Thyroid gland (tissue), 4 donors: ENCODE measurements around the gene PAIP2. TPM values are rescaled to one million over a fixed set of nuclear protein-coding genes. Genes with fewer than 3 reads are reported as not detected.
"Not testable (repeated sequence)": the region's sequence is repeated elsewhere in the genome, so short reads cannot be mapped to it uniquely, and the experiment has no call there.

Source experiments
- DNase-seq, 2 donors: peaks; one replicate each; pipeline ENCODE4 v3.0.0-alpha.2; 2019
- H3K27ac ChIP-seq, 3 donors: fragments of 200-600 bp; sonication (generic); 1 replicate in 2 of 3; 2 replicates in 1 of 3; pipeline ENCODE4 v1.5.1; 2016 to 2019; ENCODE audit warnings: mild to moderate bottlenecking in 1 of 3, moderate library complexity in 1 of 3
- H3K27me3 ChIP-seq: fragments of 200-600 bp; sonication (generic); one replicate; pipeline ENCODE4 v1.5.1; 2019
- H3K36me3 ChIP-seq, 2 donors: fragments of 200-600 bp; sonication (generic); one replicate each; pipeline ENCODE4 v1.5.1; 2016 to 2019
- H3K4me1 ChIP-seq, 2 donors: fragments of 200-600 bp; sonication (generic); one replicate each; pipeline ENCODE4 v1.5.1; 2017 to 2019
- H3K4me3 ChIP-seq, 3 donors: fragments of 200-600 bp; sonication (generic); replicated peaks in 1 of 3; 1 replicate in 2 of 3; 2 replicates in 1 of 3; pipeline ENCODE4 v1.5.1; 2016; ENCODE audit warnings: mild to moderate bottlenecking in 1 of 3
- H3K9me3 ChIP-seq: fragments of 200-600 bp; sonication (generic); one replicate; pipeline ENCODE4 v1.5.1; 2017
- CTCF ChIP-seq, 6 experiments: fragments of 200-600 bp in 3 of 6; fragments of 450-650 bp in 3 of 6; sonication (generic) in 3 of 6; IDR thresholded peaks; one replicate each; pipeline ENCODE4 v1.5.1; 2016 to 2019; ENCODE audit warnings: antibody characterized with exemption in 6 of 6, mild to moderate bottlenecking in 2 of 6, inconsistent platforms in 1 of 6, moderate library complexity in 1 of 6
- POLR2A ChIP-seq, 2 donors: fragments of 450-650 bp; IDR thresholded peaks; one replicate each; pipeline ENCODE4 v1.6.1; 2017; ENCODE audit warnings: antibody characterized with exemption in 2 of 2, mild to moderate bottlenecking in 2 of 2, moderate library complexity in 1 of 2
- WGBS, 2 donors: methylation state at CpG; one replicate each; pipeline ENCODE4 v1.1.5; 2017; 5-methylcytosine and 5-hydroxymethylcytosine counted together
- intact Hi-C: fragments of 100-400 bp; cut with DNase I; formaldehyde crosslinking; loops from one replicate; pipeline ENCODE4 v1.15.1; 2023
- total RNA-seq, 4 donors: library from RNA; depleted of rRNA; stranded (reverse); fragments of >200 nt; gene quantifications; one replicate each; pipeline ENCODE4 v1.2.3, GENCODE V29; 2016

Gene PAIP2
- total RNA-seq, 4 donors from 2014 or later, result 92.7 to 136 (median 117) TPM

- no peaks in the 10 kb centered on the region for H3K27me3 ChIP-seq
- no peak for TF ChIP-seq CTCF (IDR thresholded peaks at IDR 0.05)
- TF ChIP-seq POLR2A (IDR thresholded peaks at IDR 0.05), result no peak
- peaks cover 12 to 29% of the 10 kb centered on the region in 2 donors for H3K4me1 ChIP-seq
- peak overlapping the region; percentile 19 to 38 (median 36) for H3K27ac ChIP-seq
- 69% methylated on average over 8 of the region's 8 CpGs for WGBS, 2 donors
- intact Hi-C loops, result no loop called here
- peak overlapping the region in 1 of 3 donors; percentile 19 for H3K4me3 ChIP-seq
- no peaks in the 10 kb centered on the region for H3K9me3 ChIP-seq
- no peak for DNase-seq
- H3K36me3 ChIP-seq, result no peaks in the 10 kb centered on the region
Observed at GRCh38 chr5:139385061-139386049, 43.7 kb downstream of the PAIP2 start.

GRCh38 chr5:139386050-139386438 is 44.4 kb downstream of the PAIP2 start:
- Histone ChIP-seq H3K36me3 (no peaks in the 10 kb centered on the region), H3K4me1 (peaks cover 12 to 29% of the 10 kb centered on the region in 2 donors), H3K9me3 (no peaks in the 10 kb centered on the region), H3K27me3 (no peaks in the 10 kb centered on the region), H3K4me3 (no peak overlapping the region), H3K27ac (no peak overlapping the region)
- 89 to 93% methylated on average over 5 of the region's 5 CpGs for WGBS, 2 donors
- intact Hi-C loops, result no loop called here
- TF ChIP-seq POLR2A (IDR thresholded peaks at IDR 0.05), result no peak
- TF ChIP-seq CTCF (IDR thresholded peaks at IDR 0.05), result no peak
- DNase-seq, result no peak

GRCh38 chr5:139386956-139387355 is 45.3 kb downstream of the PAIP2 start:
- peaks cover 12 to 33% of the 10 kb centered on the region in 2 donors for H3K4me1 ChIP-seq
- 90 to 95% methylated on average over 10 of the region's 10 CpGs for WGBS, 2 donors
- DNase-seq, H3K27me3 ChIP-seq, H3K27ac ChIP-seq, H3K9me3 ChIP-seq, intact Hi-C loops, H3K4me3 ChIP-seq, H3K36me3 ChIP-seq: not testable (repeated sequence)

GRCh38 chr5:139387611-139388197 is 46.0 kb downstream of the PAIP2 start:
- Histone ChIP-seq H3K9me3 (no peaks in the 10 kb centered on the region), H3K36me3 (no peaks in the 10 kb centered on the region), H3K4me3 (no peak overlapping the region), H3K4me1 (peaks cover 13 to 40% of the 10 kb centered on the region in 2 donors), H3K27me3 (no peaks in the 10 kb centered on the region), H3K27ac (peak overlapping the region in 1 of 3 donors; percentile 50)
- no peak for DNase-seq
- intact Hi-C loops, result no loop called here
- TF ChIP-seq CTCF (IDR thresholded peaks at IDR 0.05) (no peak), POLR2A (IDR thresholded peaks at IDR 0.05) (no peak)
- 51 to 55% methylated on average over 5 to 10 of the region's 10 CpGs for WGBS, 2 donors

GRCh38 chr5:139388198-139388821 is 46.7 kb downstream of the PAIP2 start:
- WGBS, 2 donors, result 9 to 14% methylated on average over 4 to 8 of the region's 8 CpGs
- H3K4me3 ChIP-seq, result no peak overlapping the region
- peaks cover 16 to 46% of the 10 kb centered on the region in 2 donors for H3K4me1 ChIP-seq
- TF ChIP-seq CTCF (IDR thresholded peaks at IDR 0.05), result no peak
- no peak for TF ChIP-seq POLR2A (IDR thresholded peaks at IDR 0.05)
- H3K27me3 ChIP-seq, result no peaks in the 10 kb centered on the region
- peak; percentile 79 to 80 for DNase-seq
- intact Hi-C loops, result no loop called here
- H3K27ac ChIP-seq, result peak overlapping the region in 1 of 3 donors; percentile 50
- no peaks in the 10 kb centered on the region for H3K9me3 ChIP-seq
- no peaks in the 10 kb centered on the region for H3K36me3 ChIP-seq
